ENCODE results near the gene TSHZ2.
"Not testable (repeated sequence)": the region's sequence is repeated elsewhere in the genome, so short reads cannot be mapped to it uniquely, and the experiment has no call there.

TSHZ2 gene

GRCh38 chr20:53408691-53409446, 436.7 kb downstream of the TSHZ2 start:
- DNase-seq (ENCODE audit: insufficient read length, low spot score) = no peak
- TF ChIP-seq POLR2A (IDR thresholded peaks at IDR 0.05; ENCODE audit: low read depth, low read length) = no peak
- FAIRE-seq = no peak

- FAIRE-seq (no peak), DNase-seq (ENCODE audit: insufficient read length, low spot score) (no peak)
- TF ChIP-seq POLR2A (IDR thresholded peaks at IDR 0.05; ENCODE audit: low read depth, low read length) = no peak
Measured at GRCh38 chr20:53409447-53409717, 437.2 kb downstream of the TSHZ2 start.

GRCh38 chr20:53411129-53411528, 439.0 kb downstream of the TSHZ2 start:
- TF ChIP-seq POLR2A (IDR thresholded peaks at IDR 0.05; ENCODE audit: low read depth, low read length) = no peak
- DNase-seq (ENCODE audit: insufficient read length, low spot score) (no peak), FAIRE-seq (no peak)

GRCh38 chr20:53411891-53412290, 439.7 kb downstream of the TSHZ2 start:
- no peak for TF ChIP-seq POLR2A (IDR thresholded peaks at IDR 0.05; ENCODE audit: low read depth, low read length)
- no peak for DNase-seq (ENCODE audit: insufficient read length, low spot score)
- FAIRE-seq = no peak

GRCh38 chr20:53412577-53413185, 440.5 kb downstream of the TSHZ2 start:
- no peak for TF ChIP-seq POLR2A (IDR thresholded peaks at IDR 0.05; ENCODE audit: low read depth, low read length)
- FAIRE-seq = no peak
- DNase-seq (ENCODE audit: insufficient read length, low spot score) = no peak

GRCh38 chr20:53413186-53413631, 441.1 kb downstream of the TSHZ2 start:
- no peak for DNase-seq (ENCODE audit: insufficient read length, low spot score)

GRCh38 chr20:53413845-53414244, 441.7 kb downstream of the TSHZ2 start:
- FAIRE-seq; DNase-seq (ENCODE audit: insufficient read length, low spot score): not testable (repeated sequence)

More at GRCh38 chr20:53413186-53413631, 441.1 kb downstream of the TSHZ2 start:
- no peak for FAIRE-seq
- TF ChIP-seq POLR2A (IDR thresholded peaks at IDR 0.05; ENCODE audit: low read depth, low read length) = no peak

- DNase-seq (ENCODE audit: insufficient read length, low spot score) (no peak), FAIRE-seq (no peak)
- no peak for TF ChIP-seq POLR2A (IDR thresholded peaks at IDR 0.05; ENCODE audit: low read depth, low read length)
Measured at GRCh38 chr20:53419693-53420460, 447.7 kb downstream of the TSHZ2 start.

- no peak for TF ChIP-seq POLR2A (IDR thresholded peaks at IDR 0.05; ENCODE audit: low read depth, low read length)
- no peak for FAIRE-seq
- DNase-seq (ENCODE audit: insufficient read length, low spot score) = no peak
Measured at GRCh38 chr20:53421343-53421742, 449.2 kb downstream of the TSHZ2 start.

GRCh38 chr20:53422039-53422438, 449.9 kb downstream of the TSHZ2 start:
- FAIRE-seq (no peak), DNase-seq (ENCODE audit: insufficient read length, low spot score) (no peak)
- no peak for TF ChIP-seq POLR2A (IDR thresholded peaks at IDR 0.05; ENCODE audit: low read depth, low read length)

- no peak for TF ChIP-seq POLR2A (IDR thresholded peaks at IDR 0.05; ENCODE audit: low read depth, low read length)
- no peak for FAIRE-seq
- no peak for DNase-seq (ENCODE audit: insufficient read length, low spot score)
Measured at GRCh38 chr20:53423587-53424146, 451.5 kb downstream of the TSHZ2 start.

GRCh38 chr20:53425481-53425880, 453.3 kb downstream of the TSHZ2 start:
- no peak for TF ChIP-seq POLR2A (IDR thresholded peaks at IDR 0.05; ENCODE audit: low read depth, low read length)
- FAIRE-seq = no peak

GRCh38 chr20:53425941-53426340, 453.8 kb downstream of the TSHZ2 start:
- no peak for DNase-seq (ENCODE audit: insufficient read length, low spot score)

More at GRCh38 chr20:53425481-53425880, 453.3 kb downstream of the TSHZ2 start:
- DNase-seq (ENCODE audit: insufficient read length, low spot score) = no peak

GRCh38 chr20:53426766-53427312, 454.7 kb downstream of the TSHZ2 start:
- DNase-seq (ENCODE audit: insufficient read length, low spot score) (no peak), FAIRE-seq (no peak)
- no peak for TF ChIP-seq POLR2A (IDR thresholded peaks at IDR 0.05; ENCODE audit: low read depth, low read length)

More at GRCh38 chr20:53425941-53426340, 453.8 kb downstream of the TSHZ2 start:
- TF ChIP-seq POLR2A (IDR thresholded peaks at IDR 0.05; ENCODE audit: low read depth, low read length) = no peak
- FAIRE-seq = no peak

Data from H54 (cell line).